Activated T-helper 1 cell treated with Interleukin-2 at 50 U/mL for 16 hours (primary cell): ENCODE data around the gene PAPOLB.
A peak's percentile ranks its signal among the peaks of the same experiment; 100 is the strongest.
"Not testable (repeated sequence)": the region's sequence is repeated elsewhere in the genome, so short reads cannot be mapped to it uniquely, and the experiment has no call there.

Experiments used
- DNase-seq: peaks from one replicate; pipeline ENCODE4 v3.0.0-alpha.2; 2020; ENCODE audit warnings: low read depth

The PAPOLB gene

DNA sequence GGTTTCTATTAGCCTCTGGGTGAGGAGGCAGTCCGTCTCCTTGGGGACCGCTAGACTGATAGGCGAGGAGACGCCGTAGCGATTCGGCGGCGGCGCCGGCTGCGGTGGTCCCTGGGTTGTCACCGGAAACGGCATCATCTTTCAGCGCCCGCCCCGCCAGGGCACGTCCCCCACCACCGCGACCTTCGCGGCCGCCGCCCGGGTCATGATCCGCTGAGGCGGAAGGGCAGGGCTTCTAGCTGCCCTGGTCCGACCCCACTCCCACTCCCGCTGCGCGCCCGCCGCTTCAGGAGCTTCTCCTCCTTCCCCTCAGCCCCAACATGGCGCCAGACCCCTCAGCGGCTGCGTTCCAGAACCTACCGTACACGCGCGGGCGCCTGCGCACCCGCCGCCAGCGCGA, at the start of gene PAPOLB:
TSS of gene PAPOLB (minus strand) at position 358 of the 400 bp plus-strand sequence. CDS start at position 138, 220 bp downstream.
- DNase-seq: no peak

- no peak for DNase-seq
These were observed 49.4 kb upstream of the PAPOLB start for GRCh38 chr7:4911111-4911828.

DNA sequence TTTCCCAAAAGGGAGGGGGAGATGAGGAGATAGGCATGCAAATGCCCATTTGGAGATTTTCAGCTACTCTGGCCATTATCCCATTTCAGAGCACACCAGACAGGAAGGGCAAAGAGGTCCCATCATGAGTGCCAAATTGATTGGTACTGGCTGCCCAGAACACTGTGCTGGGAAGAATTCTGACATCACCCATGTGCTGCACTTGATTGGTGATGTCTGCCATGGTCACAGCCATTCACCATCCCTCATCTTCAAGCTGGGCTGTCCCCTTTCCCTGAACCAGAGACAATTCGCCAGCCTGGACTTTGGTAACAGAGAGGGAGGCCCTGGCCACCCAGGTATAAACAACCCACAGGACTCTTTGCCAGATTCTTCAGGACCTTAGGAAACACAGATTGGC, 44.9 kb upstream of the PAPOLB start:
- no peak for DNase-seq

DNA sequence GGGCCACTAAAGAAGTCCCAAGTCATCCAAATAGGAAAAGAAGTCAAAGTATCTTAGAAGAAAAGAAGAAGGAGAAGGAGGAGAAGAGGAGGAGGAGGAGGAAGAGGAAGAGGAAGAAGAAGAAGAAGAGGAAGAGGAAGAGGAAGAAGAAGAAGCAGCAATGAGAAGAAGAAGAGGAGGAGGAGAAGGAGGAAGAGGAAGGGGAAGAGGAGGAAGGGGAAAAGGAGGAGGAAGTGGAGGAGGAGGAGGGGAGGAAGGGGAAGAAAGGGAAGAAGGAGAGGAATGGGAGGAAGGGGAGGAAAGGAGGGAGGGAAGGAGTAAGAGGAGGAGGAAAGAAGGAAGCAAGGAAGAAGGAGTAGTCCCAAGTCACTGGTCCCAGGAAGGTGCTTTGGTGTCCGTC, 43.3 kb upstream of the PAPOLB start:
- DNase-seq: no peak

GRCh38 chr7:4904346-4904745, 42.5 kb upstream of the PAPOLB start:
- DNase-seq: no peak

- DNase-seq: no peak
These were observed 33.9 kb upstream of the PAPOLB start for GRCh38 chr7:4895766-4896165.

GRCh38 chr7:4894482-4894881, 32.7 kb upstream of the PAPOLB start:
- DNase-seq: no peak

- no peak for DNase-seq
These were observed 32.2 kb upstream of the PAPOLB start for GRCh38 chr7:4893929-4894475.

GRCh38 chr7:4893188-4893587, 31.4 kb upstream of the PAPOLB start:
- not testable (repeated sequence) for DNase-seq

- not testable (repeated sequence) for DNase-seq
These were observed 29.7 kb upstream of the PAPOLB start for GRCh38 chr7:4891522-4891921.

GRCh38 chr7:4889682-4890081, 27.9 kb upstream of the PAPOLB start:
- no peak for DNase-seq

GRCh38 chr7:4888161-4888560, 26.3 kb upstream of the PAPOLB start:
- no peak for DNase-seq

DNA sequence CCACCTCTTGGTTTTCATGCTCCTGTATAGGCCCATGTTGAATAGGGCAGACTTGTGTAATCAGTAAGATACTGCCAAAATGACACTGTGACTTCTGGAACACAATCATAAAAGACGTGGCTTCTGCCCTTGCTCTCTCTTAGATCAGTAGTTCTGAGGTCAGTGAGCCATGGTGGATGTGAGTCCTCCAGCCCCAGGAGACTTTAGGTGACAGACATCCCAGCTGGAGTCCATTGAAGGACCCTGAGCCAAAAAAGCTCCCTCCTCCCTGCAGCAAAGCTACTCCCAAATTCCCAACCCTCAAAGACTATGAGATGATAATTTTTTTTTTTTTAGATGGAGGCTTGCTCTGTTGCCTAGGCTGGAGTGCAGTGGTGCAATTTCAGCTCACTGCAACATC, 24.8 kb upstream of the PAPOLB start:
- no peak for DNase-seq

GRCh38 chr7:4885317-4885807, 23.5 kb upstream of the PAPOLB start:
- no peak for DNase-seq

DNA sequence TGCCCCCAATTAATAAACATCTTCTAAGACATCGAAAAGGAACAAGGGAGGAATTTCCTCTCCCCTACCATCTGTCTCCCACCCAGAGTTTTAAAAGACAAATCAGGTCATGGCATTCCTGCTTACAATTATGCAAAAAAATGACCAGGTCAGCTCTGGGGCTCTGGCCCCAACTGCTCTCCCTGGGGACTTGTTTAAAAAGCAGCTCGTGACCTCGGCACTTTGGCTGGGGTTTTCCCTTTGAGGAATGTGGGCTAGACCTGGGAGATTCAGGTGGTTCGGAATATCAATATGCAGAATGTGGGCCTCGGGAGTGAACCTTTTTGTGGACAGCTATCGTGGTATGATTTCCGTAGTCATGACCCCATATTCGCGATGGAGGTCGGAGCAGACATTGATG, 22.3 kb upstream of the PAPOLB start:
- DNase-seq: no peak

DNA sequence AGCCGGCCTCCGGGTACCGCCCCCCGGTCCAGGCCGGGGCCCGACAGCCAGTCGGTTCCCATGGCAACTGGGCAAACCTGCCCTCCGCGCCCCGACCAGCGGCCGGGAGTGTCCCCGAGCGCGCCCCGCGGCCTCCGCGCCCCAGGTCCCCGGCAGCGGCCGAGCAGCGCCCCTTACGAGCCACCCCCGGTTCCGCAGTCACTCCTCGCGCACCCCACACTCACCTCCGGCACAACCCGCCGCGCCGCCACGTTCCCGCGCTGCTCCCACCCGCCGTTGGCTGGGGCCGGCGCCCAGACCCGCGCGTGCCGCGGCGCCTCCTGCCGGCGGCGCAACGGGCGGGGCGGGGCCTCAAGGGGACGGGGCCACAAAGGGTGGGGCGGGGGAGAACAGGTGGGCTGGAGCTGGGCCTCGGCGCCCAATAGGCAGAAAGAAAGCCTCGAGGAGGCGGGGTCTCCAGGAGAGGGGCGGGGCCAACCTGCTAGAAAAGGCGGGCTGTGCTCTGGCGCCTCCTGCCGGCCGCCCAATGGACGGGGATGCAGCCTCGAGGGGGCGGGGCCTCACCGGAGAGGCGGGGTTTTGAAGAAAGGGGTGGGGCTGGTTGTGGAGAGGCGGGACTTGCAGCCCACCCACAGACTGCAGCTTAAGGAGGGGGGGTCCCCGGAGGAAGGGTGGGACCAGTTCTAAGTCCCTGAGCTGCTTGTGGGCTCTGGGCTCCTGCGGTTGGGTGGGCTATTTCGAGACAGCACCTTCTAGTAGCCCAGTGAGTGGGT, 21.7 kb upstream of the PAPOLB start, which contains the start of gene RADIL:
TSS of gene RADIL (minus strand) at position 345 of the 773 bp plus-strand sequence. CDS start 5,577 bp downstream, outside the sequence.
- peak; percentile 62 for DNase-seq

DNA sequence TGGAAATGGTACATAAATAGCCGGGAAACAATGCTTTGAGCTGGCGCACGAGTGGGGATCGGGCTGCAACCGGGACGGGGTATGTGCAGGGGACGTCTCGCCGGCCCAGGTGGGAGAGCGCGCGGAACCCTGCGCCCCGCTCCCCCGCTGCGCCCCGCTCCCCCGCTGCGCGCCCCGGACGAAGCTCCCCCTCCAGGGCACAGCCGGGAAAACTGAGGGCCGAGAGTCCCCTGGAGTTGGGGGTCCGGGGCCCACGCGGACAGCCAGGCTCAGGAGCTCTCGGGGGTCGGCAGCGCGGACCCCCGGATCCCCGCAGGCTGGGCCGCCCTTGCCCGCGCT, 21.2 kb upstream of the PAPOLB start:
- no peak for DNase-seq

GRCh38 chr7:4882169-4883032, 20.6 kb upstream of the PAPOLB start:
- no peak for DNase-seq

- no peak for DNase-seq
These were observed 18.4 kb upstream of the PAPOLB start for GRCh38 chr7:4880218-4880617.

DNA sequence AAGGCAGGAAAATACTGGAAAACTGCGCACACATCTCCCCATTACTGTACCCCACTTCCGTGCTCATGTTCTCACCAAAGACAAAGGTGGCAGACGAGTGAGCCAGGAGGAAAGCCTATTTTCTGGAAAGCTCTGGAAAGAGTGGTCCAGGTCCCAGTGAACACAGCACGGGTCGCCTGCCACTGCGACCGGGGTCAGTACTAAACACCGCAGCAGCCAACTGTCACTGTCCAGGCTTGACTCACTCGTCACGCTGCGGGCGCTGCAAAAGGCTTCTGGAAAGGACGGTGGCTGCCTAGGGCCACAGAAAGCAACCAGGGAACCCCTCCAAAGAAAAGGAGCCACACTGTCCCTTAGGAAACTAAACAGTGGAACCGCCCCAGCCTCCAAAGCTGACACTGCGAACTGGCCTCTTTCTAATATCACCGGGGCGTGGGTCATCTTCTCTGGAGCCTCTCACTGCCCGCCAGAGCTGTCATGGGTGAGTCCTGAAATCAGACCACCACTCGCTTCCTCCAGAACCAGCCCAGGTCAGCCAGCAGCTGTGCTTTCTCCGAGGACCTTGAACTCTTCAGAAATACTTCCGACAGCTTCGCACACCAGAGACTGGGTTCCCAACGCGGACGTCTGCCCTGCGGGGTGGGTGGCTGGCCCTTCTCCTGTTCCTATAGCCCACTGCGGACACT, 17.7 kb upstream of the PAPOLB start:
- DNase-seq: no peak
